ENCODE data around the gene GID4. TPM values are rescaled to one million over a fixed set of nuclear protein-coding genes. Genes with fewer than 3 reads are reported as not detected.

The GID4 gene
- total and polyA plus RNA-seq, 2 of the 13 experiments (the other 11 are each of a cell fraction or from before 2014, with no cell fraction given), result 4.3 to 6.1 TPM

- TF ChIP-seq EP300 (IDR thresholded peaks at IDR 0.05; ENCODE audit: low read depth in 2 of 2, low read length in 2 of 2), result peak in 1 of 2 experiments; percentile 78; a peak in 1 of 4 replicates
- peak; percentile 37; the same call in 1 of the 2 replicates for TF ChIP-seq EP300 (CRISPR knock-in tag; IDR thresholded peaks at IDR 0.05; ENCODE audit: borderline replicate concordance)
- TF ChIP-seq ZNF253 (CRISPR knock-in tag; IDR thresholded peaks at IDR 0.05; ENCODE audit: borderline replicate concordance), result no peak
- TF ChIP-seq ZNF614 (CRISPR knock-in tag; IDR thresholded peaks at IDR 0.05; ENCODE audit: borderline replicate concordance), result 0 out of 2 replicates have a peak, but pooled peaks have one; percentile 42
- peak; percentile 84 for TF ChIP-seq ZNF362 (CRISPR knock-in tag; IDR thresholded peaks at IDR 0.05; ENCODE audit: borderline replicate concordance)
- TF ChIP-seq GATAD2A (CRISPR knock-in tag; IDR thresholded peaks at IDR 0.05), result peak; percentile 77
- no peak for TF ChIP-seq ZNF3 (CRISPR knock-in tag; IDR thresholded peaks at IDR 0.05)
- no peak for TF ChIP-seq FOXA1 (IDR thresholded peaks at IDR 0.05)
- TF ChIP-seq FOXA1 (CRISPR knock-in tag; IDR thresholded peaks at IDR 0.05), result peak; percentile 78
- 0 out of 2 replicates have a peak, but pooled peaks have one; percentile 22 for TF ChIP-seq RERE (CRISPR knock-in tag; IDR thresholded peaks at IDR 0.05; ENCODE audit: low read depth)
- no peak for TF ChIP-seq NFE2 (CRISPR knock-in tag; IDR thresholded peaks at IDR 0.05)
- no peak for TF ChIP-seq YEATS2 (CRISPR knock-in tag; IDR thresholded peaks at IDR 0.05; ENCODE audit: borderline replicate concordance)
- no peak for TF ChIP-seq PBX2 (CRISPR knock-in tag; IDR thresholded peaks at IDR 0.05)
- TF ChIP-seq ZSCAN25 (CRISPR knock-in tag; IDR thresholded peaks at IDR 0.05), result no peak
- 0 out of 2 replicates have a peak, but pooled peaks have one; percentile 51 for TF ChIP-seq PPARG (CRISPR knock-in tag; conservative IDR thresholded peaks at IDR 0.05)
- TF ChIP-seq MIER3 (CRISPR knock-in tag; IDR thresholded peaks at IDR 0.05; ENCODE audit: borderline replicate concordance), result peak; percentile 32; the same call in 1 of the 2 replicates
- peak; percentile 49; the same call in 1 of the 2 replicates for TF ChIP-seq NFIC (IDR thresholded peaks at IDR 0.05; ENCODE audit: low read length)
- TF ChIP-seq CEBPG (CRISPR knock-in tag; IDR thresholded peaks at IDR 0.05), result peak; percentile 59
- TF ChIP-seq TFDP1 (CRISPR knock-in tag; IDR thresholded peaks at IDR 0.05; ENCODE audit: borderline replicate concordance), result no peak
- peak; percentile 77 for TF ChIP-seq ETV5 (CRISPR knock-in tag; IDR thresholded peaks at IDR 0.05; ENCODE audit: borderline replicate concordance)
- 0 out of 2 replicates have a peak, but pooled peaks have one; percentile 16 for TF ChIP-seq ZMYM4 (CRISPR knock-in tag; IDR thresholded peaks at IDR 0.05)
- peak; percentile 43; the same call in 1 of the 2 replicates for TF ChIP-seq ELF1 (CRISPR knock-in tag; IDR thresholded peaks at IDR 0.05)
- no peak for TF ChIP-seq ZFP36L2 (CRISPR knock-in tag; IDR thresholded peaks at IDR 0.05)
Observed at GRCh38 chr17:18017958-18018357, 21.2 kb upstream of the GID4 start (continued).

Data from HepG2 (cell line).